H1 (cell line): Measurements from ENCODE around the gene FAM24B. TPM values are rescaled to one million over a fixed set of nuclear protein-coding genes. Genes with fewer than 3 reads are reported as not detected.

Source experiments
- CBX5 ChIP-seq: fragments of 300-800, 300-1000 bp; sonication (generic); IDR thresholded peaks from 2 replicates; pipeline ENCODE4 v1.7.1; 2016; ENCODE audit warnings: antibody characterized with exemption, low read length, low read depth
- CHD1 ChIP-seq: IDR thresholded peaks from 2 replicates; pipeline ENCODE4 v1.6.1; 2012; ENCODE audit warnings: low read depth, low read length, improper control_type of control experiment
- CHD7 ChIP-seq: fragments of 300-600 bp; sonication (generic); IDR thresholded peaks from 2 replicates; pipeline ENCODE4 v1.7.1; 2012; ENCODE audit warnings: low read length, moderate library complexity, mild to moderate bottlenecking, inconsistent platforms; ENCODE audit not compliant: insufficient replicate concordance
- CREB1 ChIP-seq: IDR thresholded peaks from 2 replicates; pipeline ENCODE4 v1.6.1; 2012; ENCODE audit warnings: inconsistent platforms
- FOSL1 ChIP-seq: IDR thresholded peaks from 2 replicates; pipeline ENCODE4 v1.6.1; 2011; ENCODE audit warnings: mild to moderate bottlenecking, low read depth, low read length, moderate library complexity; ENCODE audit not compliant: insufficient read depth
- GTF2F1 ChIP-seq: IDR thresholded peaks from 2 replicates; pipeline ENCODE4 v1.6.1; 2012; ENCODE audit warnings: low read depth, low read length, improper control_type of control experiment, borderline replicate concordance
- POLR2A ChIP-seq, 2 experiments: IDR thresholded peaks; 1 replicate in 1 of 2; 2 replicates in 1 of 2; pipeline ENCODE4 v1.6.1; 2011; ENCODE audit warnings: low read depth in 2 of 2, low read length in 2 of 2, mild to moderate bottlenecking in 2 of 2; ENCODE audit errors: control extremely low read depth in 1 of 2
- POLR2AphosphoS5 ChIP-seq: IDR thresholded peaks from 2 replicates; pipeline ENCODE4 v1.6.1; 2011; ENCODE audit warnings: low read depth, low read length
- SIRT6 ChIP-seq: IDR thresholded peaks from one replicate; pipeline ENCODE4 v1.7.1; 2012; ENCODE audit warnings: low read length, inconsistent platforms
- SP2 ChIP-seq: IDR thresholded peaks from 2 replicates; pipeline ENCODE4 v1.6.1; 2012; ENCODE audit warnings: mild to moderate bottlenecking, low read length, inconsistent platforms
- YY1 ChIP-seq: IDR thresholded peaks from 2 replicates; pipeline ENCODE4 v1.6.1; 2011; ENCODE audit warnings: low read depth, mild to moderate bottlenecking, low read length
- polyA plus RNA-seq, 7 experiments: library from polyadenylated mRNA; depleted of rRNA in 3 of 7; stranded (reverse) in 5 of 7; unstranded in 2 of 7; fragments of >200 nt in 5 of 7; fragments of 200-250 nt in 2 of 7; gene quantifications; 1 replicate in 5 of 7; 2 replicates in 1 of 7; 4 replicates in 1 of 7; pipeline versions ENCODE4 v1.2.1 to v1.2.3, GENCODE V29; 2011 to 2013; ENCODE audit warnings: missing spikeins in 2 of 7, mixed read lengths in 2 of 7
- total RNA-seq: library from RNA; stranded (reverse); fragmentation: NEBNext Ultra II Directional; extraction: Animal tissue kit (Norgen Biotek cat#: 25700); gene quantifications from 2 replicates; pipeline ENCODE4 v1.2.1, GENCODE V29; 2021
- TF ChIP-seq, protein P1 (sequence below): IDR thresholded peaks from 2 replicates; pipeline ENCODE4 v1.6.1; 2012; ENCODE audit warnings: low read length, inconsistent platforms

FAM24B gene
- total and polyA plus RNA-seq, 2 of the 8 experiments (the other 6 are each of a cell fraction or from before 2014, with no cell fraction given): 0.50 to 0.56 TPM

- TF ChIP-seq CHD7: no peak
- TF ChIP-seq GTF2F1: no peak
- TF ChIP-seq SIRT6: no peak
- TF ChIP-seq POLR2A (IDR thresholded peaks at IDR 0.05; ENCODE audit: control extremely low read depth in 1 of 2, low read depth in 2 of 2, low read length in 2 of 2): no peak
- TF ChIP-seq CREB1: no peak
- no peak for TF ChIP-seq POLR2AphosphoS5
- TF ChIP-seq, protein P1, sequence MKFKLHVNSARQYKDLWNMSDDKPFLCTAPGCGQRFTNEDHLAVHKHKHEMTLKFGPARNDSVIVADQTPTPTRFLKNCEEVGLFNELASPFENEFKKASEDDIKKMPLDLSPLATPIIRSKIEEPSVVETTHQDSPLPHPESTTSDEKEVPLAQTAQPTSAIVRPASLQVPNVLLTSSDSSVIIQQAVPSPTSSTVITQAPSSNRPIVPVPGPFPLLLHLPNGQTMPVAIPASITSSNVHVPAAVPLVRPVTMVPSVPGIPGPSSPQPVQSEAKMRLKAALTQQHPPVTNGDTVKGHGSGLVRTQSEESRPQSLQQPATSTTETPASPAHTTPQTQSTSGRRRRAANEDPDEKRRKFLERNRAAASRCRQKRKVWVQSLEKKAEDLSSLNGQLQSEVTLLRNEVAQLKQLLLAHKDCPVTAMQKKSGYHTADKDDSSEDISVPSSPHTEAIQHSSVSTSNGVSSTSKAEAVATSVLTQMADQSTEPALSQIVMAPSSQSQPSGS: no peak
- no peak for TF ChIP-seq CHD1
- no peak for TF ChIP-seq CBX5
- TF ChIP-seq FOSL1: no peak
- TF ChIP-seq YY1: no peak
- no peak for TF ChIP-seq SP2
These were observed 66.6 kb downstream of the FAM24B start (continued) for GRCh38 chr10:122812751-122813150.
